Activated T-cell treated with anti-CD3 and anti-CD28 coated beads, Interleukin-2, amount 50 U/mL, for 4 hours (primary cell): Measurements from ENCODE around the gene CHST11. TPM values are rescaled to one million over a fixed set of nuclear protein-coding genes. Genes with fewer than 3 reads are reported as not detected.

Source experiments
- ATAC-seq, 2 donors: fragments of 200-7000 bp; cut with Tn5 transposase; one replicate each; pipeline ENCODE4 v1.10.0; 2021
- DNase-seq: peaks from one replicate; pipeline ENCODE4 v3.0.0-alpha.2; 2020
- H3K27me3 Mint-ChIP-seq: one replicate; pipeline ENCODE4 v1.8.0; 2021; ENCODE audit warnings: low read depth, mixed read lengths
- H3K36me3 Mint-ChIP-seq: one replicate; pipeline ENCODE4 v1.8.0; 2022; ENCODE audit warnings: mixed read lengths; ENCODE audit not compliant: insufficient read depth
- H3K4me1 Mint-ChIP-seq: one replicate; pipeline ENCODE4 v1.8.0; 2021; ENCODE audit warnings: low read depth, mixed read lengths
- H3K4me3 Mint-ChIP-seq: one replicate; pipeline ENCODE4 v1.8.0; 2021; ENCODE audit warnings: mild to moderate bottlenecking, moderate library complexity, mixed read lengths
- H3K9me3 Mint-ChIP-seq: one replicate; pipeline ENCODE4 v1.8.0; 2021; ENCODE audit warnings: mixed read lengths
- total RNA-seq, 3 donors: library from RNA; stranded (reverse); gene quantifications; one replicate each; pipeline ENCODE4 v1.2.1, GENCODE V29; 2021

Gene CHST11
- total RNA-seq, 3 donors from 2014 or later: 40.5 to 70.7 (median 61.7) TPM

DNA sequence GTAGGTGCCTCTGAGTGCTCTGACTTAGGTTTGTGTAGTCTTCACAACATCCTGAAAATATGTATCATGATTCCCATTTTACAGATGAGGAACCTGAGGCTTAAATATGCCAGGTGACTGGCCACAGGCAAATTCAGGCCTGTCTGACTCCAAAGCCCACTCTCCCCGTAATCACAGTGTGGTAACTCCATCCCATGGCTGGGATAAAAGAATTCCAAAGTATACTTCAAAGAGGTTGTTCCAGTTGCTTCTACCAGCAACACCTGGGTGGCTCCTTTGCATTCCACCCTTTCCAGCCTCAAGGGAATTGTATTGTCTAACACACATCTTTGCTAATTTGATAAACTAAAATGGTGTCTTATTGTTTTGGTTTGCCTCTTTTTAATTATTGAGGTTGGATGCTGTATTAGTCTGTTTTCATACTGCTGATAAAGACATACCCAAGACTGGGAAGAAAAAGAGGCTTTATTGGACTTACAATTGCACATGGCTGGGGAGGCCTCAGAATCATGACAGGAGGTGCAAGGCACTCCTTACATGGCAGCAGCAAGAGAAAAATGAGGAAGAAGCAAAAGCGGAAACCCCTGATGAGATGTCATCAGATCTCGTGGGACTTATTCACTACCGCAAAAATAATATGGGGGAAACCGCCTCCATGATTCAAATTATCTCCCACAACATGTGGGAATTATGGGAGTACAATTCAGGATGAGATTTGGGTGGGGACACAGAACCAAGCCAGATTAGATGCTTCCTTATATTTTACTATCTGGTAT lies 9.9 kb upstream of the CHST11 start:
- no peaks in the 10 kb centered on the region for H3K9me3 Mint-ChIP-seq
- no peaks in the 10 kb centered on the region for H3K27me3 Mint-ChIP-seq
- no peaks in the 10 kb centered on the region for H3K4me1 Mint-ChIP-seq
- H3K4me3 Mint-ChIP-seq: no peak overlapping the region
- no peaks in the 10 kb centered on the region for H3K36me3 Mint-ChIP-seq
- no peak for DNase-seq
- ATAC-seq: no peak

DNA sequence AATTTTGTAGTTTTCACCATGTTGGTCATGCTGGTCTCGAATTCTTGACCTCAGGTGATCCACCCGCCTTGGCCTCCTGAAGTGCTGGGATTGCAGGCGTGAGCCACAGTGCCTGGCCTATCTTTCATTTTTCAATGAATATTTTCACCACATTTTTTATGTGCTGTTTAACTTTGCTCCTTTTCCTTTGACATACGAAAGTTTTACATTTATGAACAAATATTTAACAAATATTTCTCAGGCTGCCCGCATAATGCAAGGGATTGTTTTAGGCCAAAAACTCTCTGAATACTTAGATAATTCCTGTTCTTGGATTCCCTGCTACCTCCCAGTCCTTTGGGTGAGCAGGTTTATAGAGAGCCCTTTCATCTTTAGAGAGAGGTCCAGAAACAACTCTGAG lies 8.7 kb upstream of the CHST11 start:
- Mint-ChIP-seq H3K4me1 (no peaks in the 10 kb centered on the region), H3K27me3 (no peaks in the 10 kb centered on the region)

DNA sequence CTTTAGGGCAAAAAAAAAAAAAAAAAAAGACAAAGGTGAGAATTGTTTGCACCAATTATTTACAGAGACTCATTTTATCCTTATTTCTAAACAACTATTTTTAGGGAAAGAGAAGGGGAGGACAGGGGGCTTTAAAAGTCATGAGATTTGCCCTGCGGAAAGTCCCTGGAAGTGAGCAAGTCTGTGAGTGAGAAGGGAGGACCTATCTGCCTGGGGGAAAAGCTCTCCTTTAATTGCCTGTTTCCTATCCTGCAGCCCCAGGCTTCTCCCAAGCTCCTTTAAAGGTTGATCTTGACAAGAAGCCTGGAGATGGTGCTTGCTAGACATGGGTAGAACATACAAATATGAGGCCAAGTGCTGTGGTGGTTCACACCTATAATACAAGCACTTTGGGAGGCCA lies 8.3 kb upstream of the CHST11 start:
- ATAC-seq (no peak), DNase-seq (no peak)
- Mint-ChIP-seq H3K4me1 (no peaks in the 10 kb centered on the region), H3K9me3 (no peaks in the 10 kb centered on the region), H3K36me3 (no peaks in the 10 kb centered on the region), H3K4me3 (no peak overlapping the region), H3K27me3 (no peaks in the 10 kb centered on the region)

More for the DNA sequence above, 8.7 kb upstream of the CHST11 start:
- no peaks in the 10 kb centered on the region for H3K9me3 Mint-ChIP-seq
- ATAC-seq: no peak
- DNase-seq: no peak
- no peaks in the 10 kb centered on the region for H3K36me3 Mint-ChIP-seq
- no peak overlapping the region for H3K4me3 Mint-ChIP-seq

DNA sequence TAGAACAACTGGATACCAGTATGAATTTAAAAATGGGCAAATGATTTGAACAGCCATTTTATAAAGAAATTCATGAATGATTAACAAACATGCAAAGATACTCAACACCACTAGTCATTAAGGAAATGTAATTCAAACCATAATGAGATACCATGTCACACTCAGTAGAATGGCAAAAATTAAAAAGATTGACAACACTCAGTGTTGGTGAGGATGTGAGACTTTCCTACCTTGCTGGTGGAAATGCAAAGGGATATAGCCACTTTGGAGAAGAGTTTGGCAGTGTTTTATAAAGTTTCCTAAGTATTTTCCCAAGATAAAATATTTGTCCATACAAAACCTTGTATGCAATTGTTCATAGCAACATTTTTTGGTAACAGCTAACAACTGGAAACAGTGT lies 6.0 kb upstream of the CHST11 start:
- no peaks in the 10 kb centered on the region for H3K36me3 Mint-ChIP-seq
- H3K9me3 Mint-ChIP-seq: no peaks in the 10 kb centered on the region
- no peak for ATAC-seq
- H3K4me3 Mint-ChIP-seq: no peak overlapping the region
- peaks cover 10% of the 10 kb centered on the region for H3K4me1 Mint-ChIP-seq
- no peak for DNase-seq
- no peaks in the 10 kb centered on the region for H3K27me3 Mint-ChIP-seq

DNA sequence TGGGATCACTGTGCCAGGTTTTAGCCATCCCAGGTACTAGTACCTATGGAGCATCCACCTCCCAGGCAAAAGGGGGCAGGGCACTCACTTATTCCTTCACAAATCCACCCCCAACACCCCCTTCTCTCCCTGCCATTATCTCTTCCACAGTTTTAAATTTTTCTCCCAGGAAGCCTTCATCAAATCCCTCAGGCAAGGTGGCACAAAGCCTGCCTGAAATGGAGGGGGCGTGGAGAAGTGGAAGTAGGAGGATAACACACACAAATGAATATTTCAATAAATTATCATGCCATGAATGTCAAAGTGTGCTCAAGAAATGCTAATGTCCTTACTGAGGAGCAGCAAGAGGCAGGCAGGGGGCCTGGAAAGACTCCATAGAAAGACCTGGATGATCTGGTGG lies 4.7 kb upstream of the CHST11 start:
- H3K4me3 Mint-ChIP-seq: no peak overlapping the region
- DNase-seq (no peak), ATAC-seq (no peak)
- no peaks in the 10 kb centered on the region for H3K9me3 Mint-ChIP-seq
- peaks cover 18% of the 10 kb centered on the region for H3K4me1 Mint-ChIP-seq
- no peaks in the 10 kb centered on the region for H3K36me3 Mint-ChIP-seq
- no peaks in the 10 kb centered on the region for H3K27me3 Mint-ChIP-seq

DNA sequence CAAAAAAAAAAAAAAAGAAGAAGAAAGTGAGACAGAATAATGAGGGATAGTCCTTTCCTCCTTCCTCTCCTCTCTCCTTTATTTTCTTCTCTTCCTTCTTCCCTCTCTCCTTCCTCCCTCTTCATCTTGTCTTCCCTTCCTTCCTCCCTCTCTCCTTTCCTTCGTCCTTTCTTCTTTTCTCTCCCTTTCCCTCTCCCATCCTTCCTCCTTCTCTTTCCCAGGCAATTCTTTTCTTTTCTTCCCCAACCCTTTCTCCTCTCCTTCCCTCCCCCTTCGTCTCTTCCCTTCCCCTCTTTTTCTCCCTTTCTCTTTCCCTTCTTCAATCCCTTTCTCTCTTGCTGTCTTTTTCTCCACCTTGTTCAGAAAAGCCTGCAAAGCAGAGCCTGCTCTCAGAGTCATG lies 3.6 kb upstream of the CHST11 start:
- H3K9me3 Mint-ChIP-seq: no peaks in the 10 kb centered on the region
- H3K4me1 Mint-ChIP-seq: peaks cover 18% of the 10 kb centered on the region
- H3K27me3 Mint-ChIP-seq: no peaks in the 10 kb centered on the region
- no peak for ATAC-seq
- no peak for DNase-seq
- H3K36me3 Mint-ChIP-seq: no peaks in the 10 kb centered on the region
- no peak overlapping the region for H3K4me3 Mint-ChIP-seq

DNA sequence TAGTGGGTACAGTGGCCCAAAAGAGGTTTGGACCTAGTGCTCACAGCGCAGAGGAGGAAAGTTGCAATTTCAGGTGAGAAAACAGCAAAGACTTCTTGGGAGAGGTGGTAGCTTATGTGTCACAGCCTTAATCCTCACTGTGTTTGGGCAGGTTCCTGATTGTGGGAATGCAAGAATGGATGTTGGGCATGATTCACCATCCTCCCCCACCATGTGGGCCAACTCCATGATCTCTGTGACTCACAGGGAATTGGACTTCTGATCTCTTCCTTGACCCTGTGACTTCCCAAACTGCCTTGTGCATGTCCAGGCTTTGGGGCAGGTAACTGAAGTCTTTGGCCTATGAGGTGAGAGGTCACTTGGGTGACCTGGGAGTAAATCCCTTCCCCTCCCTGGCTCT lies 1.8 kb upstream of the CHST11 start:
- Mint-ChIP-seq H3K9me3 (no peaks in the 10 kb centered on the region), H3K4me1 (peaks cover 26% of the 10 kb centered on the region), H3K4me3 (peak overlapping the region; percentile 98), H3K36me3 (no peaks in the 10 kb centered on the region), H3K27me3 (no peaks in the 10 kb centered on the region)
- no peak for DNase-seq
- ATAC-seq: no peak

DNA sequence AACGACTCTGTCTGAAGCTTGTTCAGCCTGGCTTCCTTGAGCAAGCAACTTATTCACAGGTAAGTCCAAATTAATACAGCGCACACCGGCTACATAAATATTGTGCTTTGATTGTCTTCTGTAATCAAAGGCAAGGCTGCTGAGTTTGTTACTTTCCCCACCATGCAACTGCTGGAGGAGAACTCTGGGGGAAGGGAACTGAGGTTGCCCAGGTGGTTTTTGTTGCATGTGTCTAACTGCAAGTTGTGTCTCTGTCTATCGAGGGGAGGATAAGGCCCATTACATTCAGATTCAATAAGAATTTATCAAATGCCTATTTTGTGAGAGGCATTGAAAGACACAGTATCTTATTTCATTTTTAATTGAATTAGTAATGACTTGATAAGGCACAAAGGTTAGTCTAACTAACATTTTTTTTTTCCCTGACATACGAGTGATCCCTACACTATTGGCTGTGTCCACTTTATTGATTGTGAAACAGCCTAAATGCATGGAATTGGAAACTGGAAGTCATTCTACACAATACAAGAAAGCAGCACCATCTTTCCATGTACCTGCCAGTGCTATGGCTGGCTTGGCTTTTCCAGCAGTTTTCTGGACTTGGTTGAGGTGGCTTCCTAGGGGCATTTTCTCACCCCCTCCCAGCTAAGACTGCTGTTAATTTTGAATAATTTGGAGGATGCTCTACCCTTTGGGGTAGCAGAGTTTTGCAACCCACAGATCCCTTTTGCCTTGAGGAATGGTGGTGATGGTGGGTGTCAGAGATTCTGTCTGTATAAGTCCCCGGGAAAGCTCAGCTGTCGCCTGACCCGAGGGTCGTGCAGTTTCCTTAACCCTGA lies 951 bp upstream of the CHST11 start:
- Mint-ChIP-seq H3K27me3 (no peaks in the 10 kb centered on the region), H3K9me3 (no peaks in the 10 kb centered on the region), H3K4me1 (peaks cover 34% of the 10 kb centered on the region), H3K36me3 (no peaks in the 10 kb centered on the region), H3K4me3 (peak overlapping the region; percentile 98)
- no peak for ATAC-seq
- no peak for DNase-seq

DNA sequence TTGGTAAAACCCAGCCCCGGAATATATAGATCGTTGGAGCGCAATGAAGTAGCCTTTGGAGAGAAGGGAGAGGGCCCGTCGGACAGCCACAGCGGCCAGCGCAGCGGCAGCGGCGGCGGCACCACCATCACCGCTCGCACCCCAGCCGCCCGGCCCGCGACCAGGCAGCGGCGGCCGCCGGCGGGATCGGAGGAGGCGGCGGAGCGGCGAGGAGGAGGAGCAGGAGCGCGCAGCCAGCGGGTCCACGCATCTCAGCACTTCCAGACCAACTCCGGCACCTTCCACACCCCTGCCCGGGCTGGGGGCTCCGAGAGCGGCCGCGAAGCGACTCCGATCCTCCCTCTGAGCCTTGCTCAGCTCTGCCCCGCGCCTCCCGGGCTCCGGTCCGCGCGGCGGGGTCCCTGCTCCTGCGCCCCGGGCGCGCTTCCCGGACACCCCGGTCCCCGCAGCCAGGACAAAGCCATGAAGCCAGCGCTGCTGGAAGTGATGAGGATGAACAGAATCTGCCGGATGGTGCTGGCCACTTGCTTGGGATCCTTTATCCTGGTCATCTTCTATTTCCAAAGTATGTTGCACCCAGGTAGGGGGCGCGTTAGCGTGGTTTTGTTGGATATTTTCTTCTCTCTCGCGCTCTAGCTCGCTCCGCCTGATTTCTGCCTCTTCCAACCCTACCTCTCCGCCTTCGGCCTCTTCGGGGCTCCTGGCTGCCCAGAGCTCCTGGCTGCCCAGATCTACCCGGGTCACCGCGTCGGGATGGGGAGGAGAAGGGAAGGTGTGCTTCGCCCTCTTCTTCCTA lies 400 bp downstream of the CHST11 start:
- H3K4me1 Mint-ChIP-seq: peaks cover 46% of the 10 kb centered on the region
- no peaks in the 10 kb centered on the region for H3K9me3 Mint-ChIP-seq
- ATAC-seq: peak; percentile 53 to 54

DNA sequence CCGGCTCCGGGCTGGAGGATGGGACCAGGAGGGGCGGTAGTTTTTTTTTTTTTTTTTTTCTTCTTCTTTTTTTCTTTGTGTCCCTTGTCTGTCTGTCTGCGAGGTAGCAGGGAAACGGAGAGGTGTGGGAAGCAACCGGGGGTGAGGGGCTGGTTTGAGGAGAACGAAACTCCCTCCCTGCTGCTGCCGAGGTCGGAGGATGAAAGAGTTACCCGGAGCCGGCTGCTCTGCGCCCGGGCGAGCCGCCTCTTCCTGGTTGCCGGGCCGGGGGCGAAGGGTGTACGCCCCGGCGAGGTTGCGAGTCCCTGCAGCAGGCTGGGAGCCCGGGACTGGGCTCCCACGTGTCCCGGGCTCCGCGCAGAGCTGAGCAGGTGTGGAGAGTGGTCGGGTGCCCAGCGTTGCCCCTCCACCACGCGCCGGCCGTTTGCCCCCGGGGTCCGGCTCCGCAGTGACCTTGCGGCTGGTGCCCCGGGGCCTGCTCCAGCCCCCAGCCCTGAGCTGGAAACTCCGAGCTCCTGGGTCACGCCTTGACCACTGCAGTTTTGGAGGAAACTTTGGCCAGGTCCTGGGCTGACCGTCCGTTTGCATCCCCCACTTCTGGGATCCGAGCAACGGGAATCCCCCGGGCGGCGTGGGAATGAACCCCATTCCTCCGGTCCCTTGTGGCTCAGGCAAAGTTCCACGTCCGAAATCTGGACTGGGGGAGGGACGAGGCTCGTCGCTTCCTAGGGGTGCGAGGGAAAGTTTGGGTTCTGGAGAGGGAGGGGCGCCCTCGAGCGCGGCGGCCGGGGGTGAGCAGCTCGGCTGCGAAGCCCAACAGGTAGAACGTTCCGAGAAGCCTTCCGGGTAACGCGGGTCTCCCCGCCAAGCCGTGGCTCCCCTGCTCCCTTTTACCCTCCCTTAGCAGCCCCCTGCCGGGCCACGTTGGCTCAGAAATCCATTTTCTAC lies 1.3 kb downstream of the CHST11 start:
- H3K4me1 Mint-ChIP-seq: peaks cover 55% of the 10 kb centered on the region
- H3K27me3 Mint-ChIP-seq: no peaks in the 10 kb centered on the region
- DNase-seq: peak; percentile 50

More for the DNA sequence above, 400 bp downstream of the CHST11 start:
- Mint-ChIP-seq H3K27me3 (no peaks in the 10 kb centered on the region), H3K36me3 (no peaks in the 10 kb centered on the region), H3K4me3 (peak overlapping the region; percentile 98)
- peak; percentile 46 for DNase-seq

DNA sequence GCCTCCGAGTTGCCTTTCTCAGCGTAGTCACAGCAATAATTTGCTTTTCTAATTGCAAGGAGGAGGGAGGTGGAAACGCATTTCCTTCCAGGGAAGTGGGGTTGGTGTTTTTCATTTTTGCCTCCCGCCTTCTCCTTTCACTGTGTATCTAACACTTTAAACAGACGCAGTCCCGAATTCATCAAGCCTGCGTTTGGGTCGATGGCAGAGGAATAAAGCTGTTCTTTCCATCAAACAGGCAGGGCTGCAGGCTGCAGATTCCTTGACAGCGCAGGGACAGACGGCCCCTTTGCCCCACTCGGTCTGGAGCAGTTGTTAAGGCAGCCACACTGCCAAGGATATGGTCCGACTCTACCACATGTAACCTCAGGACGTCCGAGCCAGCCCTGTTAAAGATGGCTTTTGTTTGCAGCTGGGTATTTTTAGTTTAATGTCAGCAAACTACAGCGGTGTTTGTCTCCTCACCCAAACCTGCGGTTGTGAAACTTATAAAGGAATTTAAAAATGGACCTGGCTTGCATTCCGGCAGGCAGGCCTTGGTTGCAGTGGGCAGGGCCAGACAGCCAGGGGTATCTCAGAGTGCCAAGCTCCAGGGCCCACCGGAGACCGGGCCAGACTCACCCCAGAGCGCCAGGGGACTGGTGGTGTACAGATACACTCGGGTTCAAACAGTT lies 2.1 kb downstream of the CHST11 start:
- DNase-seq (no peak), ATAC-seq (no peak)
- Mint-ChIP-seq H3K27me3 (no peaks in the 10 kb centered on the region), H3K4me3 (peak overlapping the region; percentile 98), H3K36me3 (peaks cover 5% of the 10 kb centered on the region), H3K4me1 (peaks cover 63% of the 10 kb centered on the region), H3K9me3 (no peaks in the 10 kb centered on the region)

More for the DNA sequence above, 1.3 kb downstream of the CHST11 start:
- peak overlapping the region; percentile 98 for H3K4me3 Mint-ChIP-seq
- peak; percentile 27 to 29 for ATAC-seq
- H3K36me3 Mint-ChIP-seq: no peaks in the 10 kb centered on the region
- H3K9me3 Mint-ChIP-seq: no peaks in the 10 kb centered on the region

DNA sequence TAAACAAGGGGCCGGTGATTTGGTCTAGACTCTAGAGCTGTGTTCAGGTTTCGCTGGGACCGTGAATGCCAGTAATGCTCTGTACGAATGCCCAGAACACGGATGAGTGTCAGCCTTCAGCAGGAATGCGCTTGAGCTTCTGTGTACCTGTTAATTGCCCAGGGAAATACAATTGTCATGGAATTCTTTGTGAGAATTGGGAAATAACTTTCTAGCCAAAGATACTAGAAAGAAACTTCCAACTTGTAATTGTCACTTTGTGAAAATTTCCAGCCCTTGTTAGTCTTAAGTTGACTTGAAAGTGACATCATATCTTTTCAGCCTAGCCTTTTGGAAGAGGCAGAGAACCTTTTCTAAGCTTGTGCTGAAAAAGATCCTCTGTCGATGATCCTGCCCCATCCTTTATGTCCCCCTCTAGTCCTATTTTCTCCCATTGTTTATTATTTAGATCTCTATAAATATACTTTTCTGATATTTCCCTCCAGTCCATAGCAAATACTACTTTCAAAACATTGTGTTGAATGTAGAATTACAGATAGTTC lies 2.7 kb downstream of the CHST11 start:
- Mint-ChIP-seq H3K4me1 (peaks cover 69% of the 10 kb centered on the region), H3K9me3 (no peaks in the 10 kb centered on the region), H3K4me3 (peak overlapping the region; percentile 98), H3K36me3 (peaks cover 5% of the 10 kb centered on the region), H3K27me3 (no peaks in the 10 kb centered on the region)
- ATAC-seq (no peak), DNase-seq (no peak)
